ENCODE measurements around the gene CGB8.
"Not testable (repeated sequence)": the region's sequence is repeated elsewhere in the genome, so short reads cannot be mapped to it uniquely, and the experiment has no call there.

The CGB8 gene

DNA sequence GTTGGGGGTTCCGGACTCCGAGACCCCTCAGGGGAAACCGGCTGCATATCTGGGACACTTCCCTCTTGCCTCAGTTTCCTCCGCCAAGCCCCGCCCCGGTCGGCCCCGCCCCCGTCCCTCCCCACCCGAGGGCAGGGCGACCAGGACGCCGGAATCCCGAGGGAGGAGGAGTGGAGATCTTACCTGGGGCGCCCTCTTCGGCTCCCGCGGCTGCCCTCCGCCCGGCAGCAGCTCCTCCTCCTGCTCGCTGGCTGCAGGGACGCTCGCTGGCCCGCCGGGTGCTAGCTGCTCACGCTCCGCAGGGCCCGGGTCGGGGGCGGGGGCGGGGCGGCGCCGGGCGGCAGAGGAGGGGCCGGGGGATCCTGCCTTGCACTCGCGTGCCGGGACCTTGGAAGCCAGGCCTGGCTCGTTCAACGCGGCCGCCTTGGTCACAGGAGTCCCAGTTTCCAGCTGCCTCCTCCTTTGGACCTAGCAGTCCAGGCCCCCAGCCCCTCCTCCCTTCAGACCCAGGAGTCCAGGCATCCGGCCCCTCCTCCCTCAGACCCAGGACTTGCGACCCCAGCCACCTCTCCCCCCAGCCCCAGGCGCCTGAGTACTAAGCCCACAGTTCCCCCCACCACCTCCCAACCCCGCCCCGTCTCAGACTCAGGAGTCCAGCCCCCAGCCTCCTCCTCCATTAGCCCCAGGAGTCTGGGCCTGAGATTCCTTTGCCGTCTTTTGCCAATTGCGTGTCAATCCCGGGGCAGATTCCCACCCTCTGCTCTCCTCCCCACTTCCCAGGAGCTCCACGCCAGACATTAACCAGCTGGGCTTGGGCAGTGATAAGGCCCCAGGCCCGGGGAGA, 16.1 kb upstream of the CGB8 start, which contains the start of gene NTF4:
TSS of gene NTF4 (minus strand) at position 51 of the 844 bp plus-strand sequence. CDS start 2,821 bp downstream, outside the sequence.
- DNase-seq: no peak

DNA sequence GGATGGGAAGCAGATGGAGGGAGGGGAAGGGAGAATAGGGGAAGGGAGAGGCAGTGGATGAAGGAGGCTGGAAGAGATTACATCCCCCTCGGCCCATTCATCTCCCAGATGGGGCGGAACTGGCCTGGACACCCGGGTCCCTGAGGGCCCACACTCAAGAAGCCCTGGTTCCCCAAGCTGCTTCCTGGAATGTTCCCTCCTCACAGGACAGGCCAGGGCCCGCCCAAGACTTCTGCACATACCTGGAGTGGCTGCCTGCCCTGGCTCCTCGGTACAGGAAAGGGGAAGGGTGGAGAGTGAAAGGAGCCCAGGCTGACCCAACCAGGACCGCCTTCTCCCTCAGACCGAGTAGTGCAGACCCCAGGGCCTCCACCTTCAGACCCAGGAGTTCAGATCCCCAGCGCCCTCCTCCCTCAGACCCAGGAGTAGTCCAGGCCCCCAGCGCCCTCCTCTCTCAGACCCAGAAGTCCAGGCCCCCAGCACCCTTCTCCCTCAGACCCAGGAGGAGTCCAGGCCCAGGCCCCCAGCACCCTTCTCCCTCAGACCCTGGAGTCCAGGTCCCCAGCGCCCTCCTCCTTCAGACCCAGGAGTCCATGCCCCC, 15.2 kb upstream of the CGB8 start:
- DNase-seq: no peak

DNA sequence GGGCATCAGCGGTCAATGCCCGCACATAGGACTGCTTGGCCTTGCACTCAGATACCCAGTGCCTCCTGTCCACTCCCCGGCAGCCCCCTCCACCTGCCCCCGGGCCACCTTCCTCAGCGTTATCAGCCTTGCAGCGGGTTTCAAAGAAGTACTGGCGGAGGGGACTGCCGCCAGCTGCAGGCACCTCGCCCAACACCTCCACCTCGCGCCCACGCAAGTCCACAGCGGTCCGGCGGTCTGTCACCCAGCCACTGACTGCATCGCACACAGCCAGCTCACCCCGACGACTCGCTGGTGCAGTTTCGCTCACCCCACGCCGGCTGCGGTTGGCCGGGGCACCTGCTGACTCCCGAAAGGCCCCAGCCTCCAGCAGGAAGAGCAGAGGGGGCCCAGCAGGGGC, 12.5 kb upstream of the CGB8 start:
- no peak for DNase-seq

DNA sequence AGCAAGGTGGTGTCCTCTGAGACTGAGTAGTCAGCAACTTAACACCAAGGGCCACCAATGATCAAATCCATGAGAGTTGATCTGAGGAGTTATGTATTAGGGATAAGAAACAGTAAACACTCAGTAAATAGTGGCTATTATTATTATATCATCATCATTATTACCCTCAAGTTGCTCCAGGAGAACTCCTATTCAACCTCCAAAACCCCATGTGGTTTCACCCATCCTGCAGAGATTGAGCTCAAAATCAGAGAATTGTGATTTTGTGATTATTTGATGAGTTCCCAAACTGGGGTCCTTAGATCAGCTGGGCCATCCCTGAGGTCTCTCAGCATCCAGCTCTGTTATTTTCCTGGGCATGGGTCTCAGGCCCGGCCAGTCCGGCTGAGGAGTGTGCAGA, 12.1 kb upstream of the CGB8 start:
- DNase-seq: no peak

DNA sequence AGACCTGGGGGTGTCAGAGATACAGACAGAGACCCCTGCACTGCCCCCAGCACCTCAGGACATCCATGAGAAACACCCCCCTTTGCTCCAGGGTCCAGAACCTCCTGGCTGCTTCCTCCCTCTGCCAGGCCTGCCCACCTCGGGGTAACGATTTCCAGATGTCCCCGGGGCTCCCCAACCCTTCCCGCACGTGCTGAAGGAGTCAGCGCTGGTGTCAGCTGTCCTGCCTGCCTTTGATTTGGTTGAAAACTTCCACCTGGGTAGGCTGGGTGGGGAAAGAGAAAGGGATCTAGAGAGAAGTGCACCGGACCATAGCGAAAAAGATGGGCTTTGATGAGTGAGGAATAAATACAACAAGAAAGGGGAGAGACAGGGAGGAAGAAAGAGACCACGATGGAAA, 10.1 kb upstream of the CGB8 start:
- DNase-seq: no peak

DNA sequence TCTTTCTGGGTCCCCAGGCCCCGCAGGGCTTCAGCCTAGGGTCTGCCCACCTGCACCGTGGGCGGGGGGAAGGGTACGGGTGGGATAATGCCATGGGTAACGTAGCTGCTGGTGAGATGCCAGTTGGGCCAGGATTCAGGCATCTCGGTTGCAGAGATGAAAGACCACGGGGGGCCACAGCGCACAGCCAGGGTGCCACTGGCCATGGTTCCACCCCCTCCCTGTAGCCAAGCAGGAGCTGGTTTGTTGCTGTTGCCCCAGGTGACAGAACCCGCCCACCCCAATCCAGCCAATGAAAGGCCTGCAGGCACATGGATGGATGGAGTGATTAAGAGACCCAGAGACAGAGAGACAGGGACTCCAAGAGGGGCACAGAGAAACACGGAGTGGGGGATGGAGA, 9.7 kb upstream of the CGB8 start:
- DNase-seq: no peak

DNA sequence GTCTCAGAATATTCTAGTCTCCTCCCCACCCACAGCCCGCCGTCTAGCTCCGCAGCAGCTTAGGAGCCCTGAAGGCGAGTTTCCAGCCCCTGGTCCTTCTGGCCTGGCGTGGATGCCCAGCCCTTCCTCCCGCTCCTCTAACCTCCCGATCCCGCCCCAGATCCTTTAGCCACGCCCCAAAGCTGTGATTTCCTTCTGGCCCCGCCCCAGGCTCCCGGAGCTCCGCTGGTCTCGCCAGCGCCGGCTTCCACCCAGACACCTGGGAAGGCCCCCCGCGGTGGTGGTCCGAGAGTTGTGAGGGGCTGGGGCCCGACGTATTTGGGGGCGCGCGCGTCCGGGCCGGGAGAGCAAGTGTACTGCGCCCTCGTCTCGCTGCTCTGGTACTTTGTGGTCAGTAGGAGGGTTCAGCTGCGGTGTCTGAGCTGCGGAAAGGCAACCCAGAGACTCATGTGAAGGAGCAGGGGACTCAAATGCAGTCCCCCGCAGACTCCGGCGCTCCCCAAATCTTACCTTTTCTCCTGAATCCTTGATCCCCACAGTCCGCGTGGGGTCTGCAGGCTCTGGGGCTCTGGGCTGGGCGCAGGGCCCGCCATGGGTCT, 8.8 kb upstream of the CGB8 start, which contains the start of gene CGB7:
TSS of gene CGB7 (minus strand) at position 114 of the 599 bp plus-strand sequence. CDS start 2,374 bp downstream, outside the sequence.
- DNase-seq: no peak

DNA sequence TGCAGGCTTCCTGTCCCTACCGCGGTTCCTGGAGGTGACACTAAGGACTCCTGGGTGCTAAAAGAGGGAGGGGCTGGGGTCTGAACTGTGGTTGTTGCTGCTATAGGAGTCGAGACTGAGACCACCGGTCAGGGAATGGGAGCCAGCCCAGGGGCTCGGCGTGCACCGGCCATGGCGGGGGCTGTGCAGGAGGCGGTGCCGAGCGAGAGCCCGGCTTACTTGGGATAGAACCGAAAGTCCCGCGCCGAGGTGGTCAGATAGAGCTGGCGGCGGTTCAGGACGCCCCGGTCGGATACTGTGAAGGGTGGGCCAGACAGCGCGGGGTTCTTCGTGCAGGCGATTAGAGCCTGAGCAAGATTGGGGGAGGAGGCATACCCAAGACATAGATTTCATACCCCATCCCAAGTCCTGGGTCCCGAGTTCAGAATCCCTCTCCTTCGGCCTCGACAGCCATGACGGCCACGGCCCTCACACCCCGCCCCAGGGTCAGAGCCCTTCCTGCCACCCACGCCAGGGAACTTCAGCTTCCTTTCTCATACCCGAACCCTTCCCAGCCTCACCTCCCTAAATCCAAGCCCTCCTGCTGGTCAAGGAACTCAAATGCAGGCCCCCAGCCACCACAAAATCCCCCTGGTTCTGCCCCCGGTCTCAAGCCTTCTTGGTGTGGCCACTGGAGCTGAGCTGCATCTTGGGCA, 8.1 kb upstream of the CGB8 start:
- DNase-seq: not testable (repeated sequence)

DNA sequence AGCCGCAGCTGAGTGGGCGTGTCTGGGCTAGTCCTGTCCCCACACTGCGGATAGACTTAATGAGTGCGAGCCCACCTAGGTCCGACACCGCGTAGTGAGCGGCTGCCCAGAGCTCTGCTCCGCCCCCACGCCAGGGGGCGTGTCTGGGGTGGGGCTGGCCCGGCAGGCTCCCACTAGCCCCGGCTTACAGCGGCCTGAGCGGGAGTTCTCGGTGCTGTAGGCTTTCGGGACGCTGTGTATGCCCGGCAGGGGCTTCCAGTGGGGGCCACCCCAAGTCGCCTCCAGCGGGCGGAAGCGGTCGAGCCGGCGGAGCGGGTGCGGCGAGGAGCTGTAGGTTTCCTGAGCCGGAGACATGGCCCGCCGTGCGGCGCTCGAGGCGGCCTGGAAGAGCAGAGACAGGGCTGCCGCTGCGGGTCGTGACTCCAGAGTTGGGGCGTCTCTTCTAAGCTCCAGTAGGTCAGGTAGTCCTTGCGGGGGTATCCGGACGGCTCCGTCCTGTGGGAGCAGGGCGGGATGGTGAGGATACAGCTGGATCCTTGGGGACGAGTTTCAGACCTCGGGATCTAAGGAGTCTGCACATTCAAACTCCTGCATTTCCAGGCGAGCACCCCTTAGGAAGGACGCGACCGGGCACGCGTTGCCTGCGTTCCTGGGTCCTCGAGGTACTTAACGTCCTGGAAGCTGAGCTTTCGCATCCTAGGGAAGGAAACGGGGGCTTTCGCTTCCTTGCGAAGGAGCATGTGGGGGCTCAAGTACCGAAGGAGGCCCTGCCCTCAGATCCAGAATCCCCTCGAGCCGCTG, 7.4 kb upstream of the CGB8 start:
- no peak for DNase-seq

DNA sequence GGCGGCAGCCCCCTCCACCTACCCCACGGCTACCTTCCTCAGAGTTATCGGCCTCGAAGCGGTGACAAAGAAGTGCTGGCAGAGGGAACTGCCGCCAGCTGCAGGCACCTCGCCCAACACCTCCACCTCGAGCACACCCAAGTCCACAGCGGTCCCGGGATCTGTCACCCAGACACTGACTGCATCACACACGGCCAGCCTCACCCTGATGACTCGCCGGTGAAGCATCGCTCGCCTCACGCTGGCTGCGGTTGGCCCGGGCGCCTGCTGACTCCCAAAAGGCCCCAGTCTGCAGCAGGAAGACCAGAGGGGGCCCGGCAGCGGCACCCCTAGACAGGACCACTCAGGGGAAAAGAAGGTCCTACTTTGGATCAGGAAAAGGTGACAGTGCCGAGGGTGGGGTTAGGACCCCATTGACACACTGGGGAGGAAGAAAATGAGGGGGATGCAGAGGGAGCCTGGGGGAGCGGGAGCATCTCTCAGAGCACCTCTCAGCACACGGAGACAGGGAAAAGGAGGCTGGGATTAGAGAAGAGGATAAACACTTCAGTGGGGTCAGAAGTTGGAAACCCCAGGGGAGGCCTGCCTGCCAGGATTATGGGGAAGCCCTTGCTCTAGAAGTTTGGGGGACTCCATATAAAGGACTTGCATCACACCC, 1.6 kb upstream of the CGB8 start:
- DNase-seq: peak; percentile 40

DNA sequence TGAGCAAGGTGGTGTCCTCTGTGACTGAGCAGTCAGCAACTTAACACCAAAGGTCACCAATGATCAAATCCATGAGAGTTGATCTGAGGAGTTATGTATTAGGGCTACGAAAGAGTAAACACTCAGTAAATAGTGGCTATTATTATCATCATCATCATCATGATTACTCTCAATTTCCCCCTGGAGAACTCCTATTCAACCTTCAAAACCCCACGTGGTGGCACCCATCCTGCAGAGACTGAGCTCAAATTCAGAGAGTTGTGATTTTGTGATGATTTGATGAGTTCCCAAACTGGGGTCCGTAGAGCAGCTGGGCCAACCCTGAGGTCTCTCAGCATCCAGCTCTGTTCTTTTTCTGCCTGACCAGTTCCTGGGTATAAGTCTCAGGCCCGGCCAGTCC, 923 bp upstream of the CGB8 start:
- DNase-seq: not testable (repeated sequence)

DNA sequence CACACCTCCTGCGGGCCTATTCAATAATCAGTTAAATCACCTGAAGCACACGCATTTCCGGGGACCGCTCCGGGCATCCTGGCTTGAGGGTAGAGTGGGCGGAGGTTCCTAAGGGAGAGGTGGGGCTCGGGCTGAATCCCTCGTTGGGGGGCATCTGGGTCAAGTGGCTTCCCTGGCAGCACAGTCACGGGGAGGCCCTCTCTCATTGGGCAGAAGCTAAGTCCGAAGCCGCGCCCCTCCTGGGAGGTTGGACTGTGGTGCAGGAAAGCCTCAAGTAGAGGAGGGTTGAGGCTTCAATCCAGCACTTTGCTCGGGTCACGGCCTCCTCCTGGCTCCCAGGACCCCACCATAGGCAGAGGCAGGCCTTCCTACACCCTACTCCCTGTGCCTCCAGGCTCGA, 5.4 kb downstream of the CGB8 start, which contains the start of gene CGB5:
TSS of gene CGB5 (plus strand) at position 301 of the 400 bp plus-strand sequence. CDS start 362 bp downstream, outside the sequence.
- DNase-seq: not testable (repeated sequence)

DNA sequence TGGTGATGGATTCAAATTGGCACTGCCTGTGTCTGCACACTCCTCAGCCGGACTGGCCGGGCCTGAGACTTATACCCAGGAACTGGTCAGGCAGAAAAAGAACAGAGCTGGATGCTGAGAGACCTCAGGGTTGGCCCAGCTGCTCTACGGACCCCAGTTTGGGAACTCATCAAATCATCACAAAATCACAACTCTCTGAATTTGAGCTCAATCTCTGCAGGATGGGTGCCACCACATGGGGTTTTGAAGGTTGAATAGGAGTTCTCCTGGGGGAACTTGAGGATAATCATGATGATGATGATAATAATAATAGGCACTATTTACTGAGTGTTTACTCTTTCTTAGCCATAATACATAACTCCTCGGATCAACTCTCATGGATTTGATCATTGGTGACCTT, 6.2 kb downstream of the CGB8 start:
- DNase-seq: not testable (repeated sequence)

DNA sequence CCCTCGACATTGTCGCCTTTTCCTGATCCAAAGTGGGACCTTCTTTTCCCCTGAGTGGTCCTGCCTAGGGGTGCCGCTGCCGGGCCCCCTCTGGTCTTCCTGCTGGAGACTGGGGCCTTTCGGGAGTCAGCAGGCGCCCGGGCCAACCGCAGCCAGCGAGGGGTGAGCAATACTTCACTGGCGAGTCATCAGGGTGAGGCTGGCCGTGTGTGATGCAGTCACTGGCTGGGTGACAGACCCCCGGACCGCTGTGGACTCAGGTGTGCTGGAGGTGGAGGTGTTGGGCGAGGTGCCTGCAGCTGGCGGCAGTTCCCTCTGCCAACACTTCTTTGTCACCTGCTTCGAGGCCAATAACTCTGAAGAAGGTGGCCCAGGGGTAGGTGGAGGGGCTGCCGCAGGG, 6.7 kb downstream of the CGB8 start:
- no peak for DNase-seq

DNA sequence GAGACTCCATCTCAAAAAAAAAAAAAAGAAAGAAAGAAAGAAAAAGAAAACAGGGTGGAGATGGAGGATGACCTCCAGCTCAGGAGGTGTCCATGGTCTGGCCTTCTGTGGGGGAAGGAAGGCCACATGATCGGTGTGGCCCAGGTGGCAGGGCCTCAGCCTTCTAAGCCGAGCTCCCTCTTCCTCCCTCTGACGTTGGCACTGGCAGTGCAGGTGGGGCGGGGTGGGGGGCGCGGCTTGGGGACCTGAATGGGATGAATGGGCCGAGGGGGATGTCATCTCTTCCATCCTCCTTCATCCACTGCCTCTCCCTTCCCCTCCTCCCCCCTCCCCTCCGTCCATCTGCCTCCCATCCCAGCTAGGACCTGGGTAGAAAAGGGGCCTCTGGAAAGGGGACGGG, 9.2 kb downstream of the CGB8 start:
- not testable (repeated sequence) for DNase-seq

DNA sequence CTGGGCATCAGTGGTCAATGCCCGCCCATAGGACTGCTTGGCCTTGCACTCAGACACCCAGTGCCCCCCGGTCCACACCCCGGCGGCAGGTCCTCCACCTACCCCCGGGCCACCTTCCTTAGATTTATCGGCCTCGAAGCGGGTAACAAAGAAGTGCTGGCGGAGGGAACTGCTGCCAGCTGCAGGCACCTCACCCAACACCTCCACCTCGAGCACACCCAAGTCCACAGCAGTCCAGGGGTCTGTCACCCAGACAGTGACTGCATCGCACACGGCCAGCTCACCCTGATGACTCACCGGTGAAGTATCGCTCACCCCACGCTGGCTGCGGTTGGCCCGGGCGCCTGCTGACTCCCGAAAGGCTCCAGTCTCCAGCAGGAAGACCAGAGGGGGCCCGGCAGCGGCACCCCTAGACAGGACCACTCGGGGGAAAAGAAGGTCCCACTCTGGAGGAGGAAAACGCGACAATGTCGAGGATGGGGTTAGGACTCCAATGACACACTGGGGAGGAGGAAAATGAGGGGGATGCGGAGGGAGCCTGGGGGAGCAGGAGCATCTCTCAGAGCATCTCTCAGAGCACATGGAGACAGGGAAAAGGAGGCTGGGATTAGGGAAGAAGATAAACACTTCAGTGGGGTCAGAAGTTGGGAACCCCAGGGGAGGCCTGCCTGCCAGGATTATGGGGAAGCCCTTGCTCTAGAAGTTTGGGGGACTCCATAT, 10.2 kb downstream of the CGB8 start:
- not testable (repeated sequence) for DNase-seq

DNA sequence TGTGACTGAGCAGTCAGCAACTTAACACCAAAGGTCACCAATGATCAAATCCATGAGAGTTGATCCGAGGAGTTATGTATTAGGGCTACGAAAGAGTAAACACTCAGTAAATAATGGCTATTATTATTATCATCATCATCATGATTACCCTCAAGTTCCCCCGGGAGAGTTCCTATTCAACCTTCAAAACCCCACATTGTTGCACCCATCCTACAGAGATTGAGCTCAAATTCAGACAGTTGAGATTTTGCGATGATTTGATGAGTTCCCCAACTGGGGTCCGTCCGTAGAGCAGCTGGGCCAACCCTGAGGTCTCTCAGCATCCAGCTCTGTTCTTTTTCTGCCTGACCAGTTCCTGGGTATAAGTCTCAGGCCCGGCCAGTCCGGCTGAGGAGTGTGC, 10.8 kb downstream of the CGB8 start:
- DNase-seq: not testable (repeated sequence)

DNA sequence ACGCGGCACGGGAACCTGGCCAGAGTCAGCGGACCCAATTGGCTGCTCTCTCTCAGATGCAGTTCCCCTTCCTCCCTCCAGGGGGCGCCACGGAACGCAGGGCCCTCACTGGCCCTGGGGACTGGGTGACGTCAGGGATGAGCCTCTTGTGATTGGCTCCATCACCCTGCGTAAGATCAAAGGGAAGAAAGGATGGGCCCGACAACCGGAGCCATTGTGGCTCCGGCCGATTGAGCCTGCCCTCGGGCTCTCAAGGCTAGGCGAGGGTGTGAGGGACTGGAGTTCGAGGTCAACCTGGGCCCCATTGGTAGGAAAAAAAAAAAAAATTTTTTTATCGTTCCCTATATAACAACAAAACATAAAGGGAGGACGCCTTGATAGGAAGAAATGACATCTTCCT, 12.1 kb downstream of the CGB8 start, which contains the start of gene CGB1:
TSS of gene CGB1 (minus strand) at position 81 of the 400 bp plus-strand sequence. CDS start 184 bp downstream, outside the sequence.
- DNase-seq: not testable (repeated sequence)

DNA sequence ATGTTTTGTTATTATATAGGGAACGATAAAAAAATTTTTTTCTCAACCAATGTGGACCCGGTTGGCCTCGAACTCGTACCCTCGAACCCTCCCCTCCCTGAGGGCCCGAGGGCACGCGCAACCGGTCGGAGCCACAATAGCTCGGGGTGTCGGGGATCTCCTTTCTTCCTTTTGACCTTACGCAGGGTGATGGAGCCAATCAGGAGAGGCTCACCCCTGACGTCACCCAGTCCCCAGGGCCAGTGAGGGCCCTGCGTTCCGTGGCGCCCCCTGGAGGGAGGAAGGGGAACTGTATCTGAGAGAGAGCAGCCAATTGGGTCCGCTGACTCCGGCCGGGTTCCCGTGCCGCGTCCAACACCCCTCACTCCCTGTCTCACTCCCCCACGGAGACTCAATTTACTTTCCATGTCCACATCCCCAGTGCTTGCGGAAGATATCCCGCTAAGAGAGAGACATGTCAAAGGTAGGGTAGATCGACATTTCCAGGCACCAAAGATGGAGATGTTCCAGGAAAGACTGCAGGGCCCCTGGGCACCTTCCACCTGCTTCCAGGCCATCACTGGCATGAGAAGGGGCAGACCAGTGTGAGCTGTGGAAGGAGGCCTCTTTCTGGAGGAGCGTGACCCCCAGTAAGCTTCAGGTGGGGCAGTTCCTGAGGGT, 17.1 kb downstream of the CGB8 start, which contains the start of gene CGB2:
TSS of gene CGB2 (plus strand) at position 249 of the 660 bp plus-strand sequence. CDS start at position 455, 206 bp downstream.
- DNase-seq: not testable (repeated sequence)

DNA sequence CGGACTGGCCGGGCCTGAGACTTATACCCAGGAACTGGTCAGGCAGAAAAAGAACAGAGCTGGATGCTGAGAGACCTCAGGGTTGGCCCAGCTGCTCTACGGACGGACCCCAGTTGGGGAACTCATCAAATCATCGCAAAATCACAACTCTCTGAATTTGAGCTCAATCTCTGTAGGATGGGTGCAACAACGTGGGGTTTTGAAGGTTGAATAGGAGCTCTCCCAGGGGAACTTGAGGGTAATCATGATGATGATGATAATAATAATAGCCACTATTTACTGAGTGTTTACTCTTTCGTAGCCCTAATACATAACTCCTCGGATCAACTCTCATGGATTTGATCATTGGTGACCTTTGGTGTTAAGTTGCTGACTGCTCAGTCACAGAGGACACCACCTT, 18.6 kb downstream of the CGB8 start:
- DNase-seq: not testable (repeated sequence)

All from T1000 (cell line).